ENCODE results near the gene AGK.
A peak's percentile ranks its signal among the peaks of the same experiment; 100 is the strongest.
"Not testable (repeated sequence)": the region's sequence is repeated elsewhere in the genome, so short reads cannot be mapped to it uniquely, and the experiment has no call there.

AGK gene

DNA sequence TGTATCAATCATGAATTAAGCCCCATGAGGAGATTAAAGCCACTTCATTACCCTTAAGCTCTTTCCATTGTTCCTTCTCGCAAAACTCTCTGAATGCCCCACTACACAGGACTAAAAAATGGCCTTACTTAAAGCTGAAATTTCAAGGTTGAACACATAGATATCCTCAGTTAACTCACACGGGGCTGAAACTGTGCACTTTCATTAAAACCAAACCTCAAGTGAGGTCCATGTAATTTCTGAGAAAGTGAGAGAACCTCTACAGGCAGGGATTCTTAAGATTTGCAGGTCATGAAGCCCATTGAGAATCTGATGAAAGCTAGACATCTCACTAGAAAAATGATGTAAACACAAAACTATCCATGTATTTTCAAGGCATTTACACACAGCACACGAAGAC is 134.9 kb downstream of the AGK start:
- no peak for DNase-seq

GRCh38 chr7:141686670-141687069 is 135.5 kb downstream of the AGK start:
- DNase-seq: no peak

GRCh38 chr7:141688043-141688442 is 136.8 kb downstream of the AGK start:
- DNase-seq: no peak

DNA sequence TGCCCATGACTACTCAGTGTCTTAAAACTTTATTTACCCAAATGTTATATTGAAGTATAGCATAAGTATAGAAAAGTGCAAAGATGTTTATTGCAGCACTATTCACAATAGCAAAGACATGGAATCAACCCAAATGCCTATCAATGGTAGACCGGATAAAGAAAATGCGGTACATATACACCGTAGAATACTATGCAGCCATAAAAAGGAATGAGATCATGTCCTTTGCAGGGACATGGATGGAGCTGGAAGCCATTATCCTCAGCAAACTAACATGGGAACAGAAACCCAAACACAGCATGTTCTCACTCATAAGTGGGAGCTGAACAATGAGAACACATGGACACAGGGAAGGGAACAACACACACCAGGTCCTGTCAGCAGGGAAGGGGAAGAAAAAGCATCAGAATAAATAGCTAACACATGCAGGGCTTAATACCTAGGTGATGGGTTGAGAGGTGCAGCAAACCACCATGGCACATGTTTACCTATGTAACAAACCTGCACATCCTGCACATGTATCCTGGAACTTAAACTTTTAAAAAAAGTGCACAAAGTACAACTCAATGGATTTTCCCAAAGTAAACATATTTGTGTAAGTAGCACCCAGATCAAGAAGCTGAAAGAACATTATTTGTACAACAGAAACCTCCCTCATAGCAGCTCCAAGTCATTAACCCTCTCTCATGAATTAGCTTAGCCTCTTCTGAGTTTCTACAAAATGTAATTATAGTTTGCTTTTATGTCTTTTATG is 138.0 kb downstream of the AGK start:
- DNase-seq: not testable (repeated sequence)

DNA sequence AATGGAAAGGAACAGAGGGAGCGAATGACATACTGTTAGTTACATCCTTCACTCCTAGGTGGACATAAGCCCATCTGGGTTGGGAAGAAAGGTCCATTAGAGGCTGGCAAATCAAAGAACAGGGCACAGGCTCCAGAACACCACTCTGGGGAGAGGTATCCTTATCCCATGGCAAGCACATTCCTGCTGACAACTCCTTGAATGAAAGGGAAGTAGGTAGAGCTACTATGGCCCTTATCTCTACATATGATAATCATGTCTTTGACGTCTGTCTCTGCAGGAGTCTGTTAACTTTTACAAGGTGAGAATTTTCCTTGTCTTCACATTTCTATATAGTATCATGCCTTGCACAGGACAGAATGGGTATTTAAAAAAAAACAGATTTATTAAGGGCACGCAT is 140.3 kb downstream of the AGK start:
- no peak for DNase-seq

DNA sequence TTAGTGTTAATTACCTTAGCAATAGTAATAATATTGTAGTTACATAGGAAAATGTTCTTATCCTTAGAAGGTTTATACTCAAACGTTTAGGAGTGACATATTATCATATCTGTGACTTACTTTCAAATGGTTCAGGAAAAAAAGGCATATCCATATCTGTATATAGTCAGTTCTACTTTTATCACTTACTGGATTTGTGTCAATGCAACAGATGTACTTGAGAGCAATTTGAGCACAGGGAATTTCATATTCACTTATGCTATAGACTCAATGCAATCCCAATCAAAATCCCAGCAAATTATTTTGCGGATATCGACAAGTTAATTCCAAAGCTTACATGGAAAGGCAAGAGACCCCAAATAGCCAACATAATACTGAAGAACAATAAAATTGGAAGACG is 140.8 kb downstream of the AGK start:
- DNase-seq: no peak

GRCh38 chr7:141693082-141693481 is 141.9 kb downstream of the AGK start:
- DNase-seq: no peak

- no peak for DNase-seq
Measured at GRCh38 chr7:141695803-141696289, 144.6 kb downstream of the AGK start.

DNA sequence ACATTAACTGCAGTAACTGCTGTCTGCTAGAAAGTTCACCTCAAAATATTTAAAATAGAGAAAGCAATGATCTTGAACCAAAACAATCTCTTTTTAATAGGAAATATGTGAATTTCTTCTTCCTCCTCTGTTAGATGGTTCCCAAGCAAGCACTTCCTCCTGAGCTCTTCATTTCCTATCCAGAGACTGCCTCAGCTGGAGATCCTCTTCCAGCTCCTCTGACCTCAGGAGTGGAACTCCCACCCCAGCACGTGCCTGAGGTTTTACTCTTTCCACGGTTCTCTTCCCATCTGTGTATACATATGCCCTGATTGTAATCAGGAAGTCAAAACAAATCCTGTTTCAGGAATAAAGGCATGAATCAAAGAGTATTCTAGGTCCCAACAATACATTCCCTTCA is 145.1 kb downstream of the AGK start:
- no peak for DNase-seq

DNA sequence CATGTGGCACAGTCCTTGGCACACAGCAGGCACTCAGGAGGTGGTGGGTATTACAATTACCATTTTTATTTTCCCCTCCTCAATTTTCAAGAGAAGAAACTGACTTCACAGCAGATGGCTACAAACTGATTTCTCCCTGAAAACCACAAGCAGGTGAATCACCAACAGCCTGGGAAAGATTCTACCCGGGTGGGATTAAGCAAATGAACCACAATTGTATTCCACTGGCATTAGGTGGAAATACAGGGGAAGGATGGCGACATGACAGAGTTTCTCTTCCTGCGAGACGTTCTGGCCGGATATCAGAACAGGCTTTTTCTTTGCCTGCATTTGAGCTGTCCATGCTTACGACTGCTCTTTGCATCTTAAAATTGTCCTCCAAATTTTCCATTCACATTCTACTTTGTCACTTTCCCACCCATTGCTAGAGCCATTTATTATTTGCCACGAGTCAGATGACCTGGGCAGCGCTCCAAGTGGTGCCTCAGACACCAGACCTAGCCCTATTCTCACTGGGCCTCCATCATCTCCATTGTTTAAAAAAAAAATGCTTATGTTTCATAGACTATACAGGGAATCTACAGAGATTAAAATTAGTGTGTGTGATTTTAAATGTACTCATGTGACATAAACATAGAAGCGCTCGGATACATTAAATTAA is 146.1 kb downstream of the AGK start:
- DNase-seq: no peak

- DNase-seq: no peak
Measured at GRCh38 chr7:141698247-141699015, 147.2 kb downstream of the AGK start.

- DNase-seq: no peak
Measured at GRCh38 chr7:141699860-141700259, 148.7 kb downstream of the AGK start.

GRCh38 chr7:141700296-141700847 is 149.2 kb downstream of the AGK start:
- DNase-seq: no peak

DNA sequence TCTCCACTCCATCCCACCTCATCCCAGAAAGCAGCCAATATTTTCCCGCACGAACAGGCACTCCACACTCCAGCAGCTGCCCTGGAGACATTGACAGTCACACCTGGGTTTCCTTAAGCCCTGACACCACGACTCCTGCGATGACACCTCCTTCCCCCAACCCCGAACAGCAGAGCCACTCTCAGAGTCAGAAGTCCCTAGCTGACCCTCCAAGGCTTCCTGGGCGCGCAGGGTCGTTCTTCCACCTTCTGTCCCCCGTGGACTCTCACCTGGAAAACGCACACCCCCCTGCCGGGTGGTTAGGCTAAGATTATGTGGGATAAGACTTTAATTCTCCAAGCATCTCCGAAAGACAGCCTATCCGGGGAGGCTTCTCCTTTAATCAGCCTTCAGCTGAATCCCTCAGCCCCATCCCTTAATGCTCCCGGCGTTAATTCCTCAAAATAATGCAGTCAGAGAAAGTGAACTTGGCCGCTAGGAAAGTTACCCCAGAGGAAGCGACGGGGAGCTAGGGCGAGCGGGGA is 149.7 kb downstream of the AGK start:
- DNase-seq: no peak

DNA sequence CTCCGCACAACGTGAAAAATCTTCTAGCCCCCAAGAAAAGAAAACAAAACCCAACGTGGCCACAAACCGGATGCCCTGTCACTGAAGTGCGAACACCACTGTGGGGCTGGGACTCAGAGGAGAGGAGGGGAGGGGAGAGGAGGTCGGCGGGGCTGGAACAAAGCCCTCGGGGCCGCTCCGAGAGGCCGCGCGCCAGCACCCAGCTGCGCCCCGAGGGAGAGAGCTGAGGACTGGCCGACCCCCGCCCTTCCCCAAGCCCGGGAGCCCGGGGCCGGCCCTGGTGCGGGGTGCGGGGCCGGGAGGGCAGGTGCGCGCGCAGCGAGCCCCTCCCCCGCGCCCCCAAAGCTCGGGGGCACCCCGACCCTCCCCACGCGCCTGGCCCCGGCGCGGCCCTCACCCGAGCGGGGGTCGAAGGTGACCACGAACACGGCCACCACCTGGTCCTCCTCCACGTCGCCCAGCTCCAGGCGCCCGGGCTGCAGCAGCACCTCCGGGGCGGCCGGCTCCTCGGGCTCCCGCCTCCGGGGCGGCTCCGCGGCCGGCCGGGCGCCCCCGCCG is 150.4 kb downstream of the AGK start:
- DNase-seq: peak; percentile 82

GRCh38 chr7:141702047-141702567 is 150.9 kb downstream of the AGK start, which contains the start of gene DENND11:
TSS of gene DENND11 (minus strand) at chr7:141702166. CDS start at chr7:141702153, 13 bp downstream.
- peak; percentile 50 for DNase-seq

GRCh38 chr7:141702892-141703291 is 151.7 kb downstream of the AGK start:
- DNase-seq: no peak

- DNase-seq: no peak
Measured at GRCh38 chr7:141704112-141704511, 152.9 kb downstream of the AGK start.

DNA sequence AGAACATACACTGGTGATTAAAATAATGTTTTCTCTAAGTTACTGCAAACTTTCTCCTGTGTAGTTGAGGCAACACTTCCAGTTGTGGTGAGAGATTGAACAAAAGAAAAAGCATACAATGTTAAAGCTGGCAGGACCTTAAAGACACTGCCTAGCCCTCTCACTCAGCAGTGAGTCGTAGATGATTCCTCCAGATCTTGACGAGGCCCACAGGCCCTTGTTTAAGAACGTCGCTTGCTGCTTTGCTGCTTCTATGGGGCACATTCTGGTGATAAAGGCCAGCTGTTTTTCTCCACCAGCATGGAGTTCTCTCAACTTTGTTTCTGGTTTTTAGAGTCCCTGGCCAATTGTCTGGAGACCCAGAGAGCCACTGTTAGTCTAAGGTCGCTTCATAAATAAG is 153.5 kb downstream of the AGK start:
- DNase-seq: no peak
